Thyroid gland (tissue), 4 donors: ENCODE data around the gene PINLYP. TPM values are rescaled to one million over a fixed set of nuclear protein-coding genes. Genes with fewer than 3 reads are reported as not detected.
A peak's percentile ranks its signal among the peaks of the same experiment; 100 is the strongest.

Experiments used
- DNase-seq, 2 donors: peaks; one replicate each; pipeline ENCODE4 v3.0.0-alpha.2; 2019
- H3K27ac ChIP-seq, 3 donors: fragments of 200-600 bp; sonication (generic); 1 replicate in 2 of 3; 2 replicates in 1 of 3; pipeline ENCODE4 v1.5.1; 2016 to 2019; ENCODE audit warnings: mild to moderate bottlenecking in 1 of 3, moderate library complexity in 1 of 3
- H3K27me3 ChIP-seq: fragments of 200-600 bp; sonication (generic); one replicate; pipeline ENCODE4 v1.5.1; 2019
- H3K36me3 ChIP-seq, 2 donors: fragments of 200-600 bp; sonication (generic); one replicate each; pipeline ENCODE4 v1.5.1; 2016 to 2019
- H3K4me1 ChIP-seq, 2 donors: fragments of 200-600 bp; sonication (generic); one replicate each; pipeline ENCODE4 v1.5.1; 2017 to 2019
- H3K4me3 ChIP-seq, 3 donors: fragments of 200-600 bp; sonication (generic); replicated peaks in 1 of 3; 1 replicate in 2 of 3; 2 replicates in 1 of 3; pipeline ENCODE4 v1.5.1; 2016; ENCODE audit warnings: mild to moderate bottlenecking in 1 of 3
- H3K9me3 ChIP-seq: fragments of 200-600 bp; sonication (generic); one replicate; pipeline ENCODE4 v1.5.1; 2017
- CTCF ChIP-seq, 6 experiments: fragments of 200-600 bp in 3 of 6; fragments of 450-650 bp in 3 of 6; sonication (generic) in 3 of 6; IDR thresholded peaks; one replicate each; pipeline ENCODE4 v1.5.1; 2016 to 2019; ENCODE audit warnings: antibody characterized with exemption in 6 of 6, mild to moderate bottlenecking in 2 of 6, inconsistent platforms in 1 of 6, moderate library complexity in 1 of 6
- POLR2A ChIP-seq, 2 donors: fragments of 450-650 bp; IDR thresholded peaks; one replicate each; pipeline ENCODE4 v1.6.1; 2017; ENCODE audit warnings: antibody characterized with exemption in 2 of 2, mild to moderate bottlenecking in 2 of 2, moderate library complexity in 1 of 2
- WGBS, 2 donors: methylation state at CpG; one replicate each; pipeline ENCODE4 v1.1.5; 2017; 5-methylcytosine and 5-hydroxymethylcytosine counted together
- intact Hi-C: fragments of 100-400 bp; cut with DNase I; formaldehyde crosslinking; loops from one replicate; pipeline ENCODE4 v1.15.1; 2023
- total RNA-seq, 4 donors: library from RNA; depleted of rRNA; stranded (reverse); fragments of >200 nt; gene quantifications; one replicate each; pipeline ENCODE4 v1.2.3, GENCODE V29; 2016

PINLYP gene
- total RNA-seq, 4 donors from 2014 or later = 11.8 to 19.3 (median 13.2) TPM

- WGBS, 2 donors = 5 to 6% methylated on average over 17 to 30 of the region's 64 CpGs
- no peaks in the 10 kb centered on the region for H3K27me3 ChIP-seq
- no peaks in the 10 kb centered on the region for H3K9me3 ChIP-seq
- intact Hi-C loops = loop anchor here (10.0 kb wide), 1 partner anchor 60 kb away; the partner anchor contains the start of gene ZNF575
- H3K36me3 ChIP-seq = peaks cover 13 to 30% of the 10 kb centered on the region in 2 donors
- DNase-seq = peak; percentile 40 to 43
- peak overlapping the region; percentile 35 to 82 (median 55) for H3K4me3 ChIP-seq
- peak overlapping the region; percentile 55 to 98 (median 73) for H3K27ac ChIP-seq
- peak in 5 of 6 experiments; percentile 18 to 62 (median 41) for TF ChIP-seq CTCF (IDR thresholded peaks at IDR 0.05)
- TF ChIP-seq POLR2A (IDR thresholded peaks at IDR 0.05) = no peak
- H3K4me1 ChIP-seq = peaks cover 31 to 33% of the 10 kb centered on the region in 2 donors
These were observed 19.4 kb downstream of the PINLYP start for GRCh38 chr19:43594710-43595604.

- 2 to 5% methylated on average over 16 to 18 of the region's 18 CpGs for WGBS, 2 donors
- Histone ChIP-seq H3K4me3 (peak overlapping the region; percentile 22 to 82 (median 55)), H3K36me3 (peaks cover 13 to 30% of the 10 kb centered on the region in 2 donors), H3K4me1 (peaks cover 31 to 33% of the 10 kb centered on the region in 2 donors), H3K27ac (peak overlapping the region; percentile 55 to 98 (median 73)), H3K27me3 (no peaks in the 10 kb centered on the region), H3K9me3 (no peaks in the 10 kb centered on the region)
- intact Hi-C loops = loop anchor here (10.0 kb wide), 1 partner anchor 61 kb away; the partner anchor contains the start of gene ZNF575
- DNase-seq = peak in 1 of 2 donors; percentile 17
- TF ChIP-seq POLR2A (IDR thresholded peaks at IDR 0.05) = no peak
- no peak for TF ChIP-seq CTCF (IDR thresholded peaks at IDR 0.05)
These were observed 20.0 kb downstream of the PINLYP start for GRCh38 chr19:43595605-43595998.

GRCh38 chr19:43595999-43596841 lies 20.6 kb downstream of the PINLYP start, which contains the start of the genes IRGQ and ZNF576:
Gene IRGQ (minus strand): TSS chr19:43596134. CDS start chr19:43595338, 796 bp downstream.
Gene ZNF576 (plus strand): TSS chr19:43596595. CDS start chr19:43597109, 514 bp downstream.
- Histone ChIP-seq H3K4me1 (peaks cover 31 to 33% of the 10 kb centered on the region in 2 donors), H3K9me3 (no peaks in the 10 kb centered on the region), H3K36me3 (peaks cover 13 to 30% of the 10 kb centered on the region in 2 donors), H3K27ac (peak within 1 kb of the TSS; percentile 94 to 98 (median 95)), H3K27me3 (no peaks in the 10 kb centered on the region), H3K4me3 (peak within 1 kb of the TSS; percentile 55 to 82 (median 76))
- no peak for TF ChIP-seq CTCF (IDR thresholded peaks at IDR 0.05)
- TF ChIP-seq POLR2A (IDR thresholded peaks at IDR 0.05) = peak in 1 of 2 donors; percentile 84
- intact Hi-C loops = loop anchor here (2.0 to 10.0 kb wide), 2 partner anchors 21 to 61 kb away; partner anchors contain the start of genes PINLYP, XRCC1 and ZNF575
- 0% methylated on average over 28 to 49 of the region's 60 CpGs for WGBS, 2 donors
- peak; percentile 100 for DNase-seq

GRCh38 chr19:43596842-43597461 lies 21.4 kb downstream of the PINLYP start:
- no peak for DNase-seq
- Histone ChIP-seq H3K4me1 (peaks cover 31 to 33% of the 10 kb centered on the region in 2 donors), H3K27ac (peak overlapping the region; percentile 94 to 98 (median 95)), H3K4me3 (peak overlapping the region; percentile 13 to 76 (median 55)), H3K36me3 (peaks cover 13 to 27% of the 10 kb centered on the region in 2 donors), H3K27me3 (no peaks in the 10 kb centered on the region), H3K9me3 (no peaks in the 10 kb centered on the region)
- WGBS, 2 donors = 14 to 26% methylated on average over 4 to 7 of the region's 7 CpGs
- no peak for TF ChIP-seq POLR2A (IDR thresholded peaks at IDR 0.05)
- no peak for TF ChIP-seq CTCF (IDR thresholded peaks at IDR 0.05)
- intact Hi-C loops = loop anchor here (2.0 to 10.0 kb wide), 2 partner anchors 22 to 62 kb away; partner anchors contain the start of genes PINLYP, XRCC1 and ZNF575
